ENCODE measurements around the gene MYO1C. TPM values are rescaled to one million over a fixed set of nuclear protein-coding genes. Genes with fewer than 3 reads are reported as not detected.
A peak's percentile ranks its signal among the peaks of the same experiment; 100 is the strongest.

The MYO1C gene
- total and polyA plus RNA-seq, 2 donors (not counting 1 experiment from before 2014, with no cell fraction given), result 164 to 190 TPM

DNA sequence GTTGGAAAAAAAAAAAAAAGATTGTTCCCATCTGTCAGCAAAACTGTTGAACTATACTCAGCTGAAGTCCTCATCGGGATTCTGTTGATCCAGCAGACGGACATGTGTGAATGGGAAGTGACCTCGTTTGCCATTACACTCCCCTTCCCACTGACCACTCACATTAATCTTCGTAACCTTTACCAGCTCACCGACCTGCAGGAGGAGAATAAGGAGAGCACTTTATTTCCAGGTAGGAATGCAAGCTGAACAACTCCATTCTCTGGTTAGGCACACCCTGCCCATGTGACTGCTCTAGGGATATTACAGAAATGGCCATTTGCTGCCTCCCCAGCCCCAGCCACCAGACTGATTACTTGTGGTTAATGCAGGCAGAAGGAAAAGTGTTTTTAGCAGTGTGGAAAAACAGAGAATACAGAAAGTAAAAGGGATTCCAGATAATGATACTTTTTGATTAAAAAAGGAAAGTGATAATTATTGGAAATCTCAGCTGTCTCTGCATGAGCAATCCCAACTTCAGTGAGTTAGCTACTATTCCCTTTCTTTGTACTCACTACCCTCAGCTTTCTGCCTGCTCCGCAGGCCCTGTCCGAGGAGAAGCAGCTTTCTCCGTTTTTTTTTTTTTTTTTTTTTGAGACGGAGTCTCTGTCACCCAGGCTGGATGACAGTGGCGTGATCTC, 68.9 kb downstream of the MYO1C start:
- H3K4me3 ChIP-seq (replicated peaks in 1 of 4; ENCODE audit: control extremely low read depth in 1 of 4, insufficient read depth in 1 of 4, low read depth in 3 of 4, low read length in 4 of 4), result no peak overlapping the region
- no peaks in the 10 kb centered on the region for H3K9me3 ChIP-seq (ENCODE audit: control insufficient read depth, insufficient read depth, low read depth, low read length)
- H4K20me1 ChIP-seq (ENCODE audit: control insufficient read depth, extremely low read depth, insufficient read depth, low read length), result no peaks in the 10 kb centered on the region
- peak overlapping the region; percentile 46 for H3K27ac ChIP-seq (ENCODE audit: insufficient read depth, low read length)
- no peak overlapping the region for H3K9ac ChIP-seq (ENCODE audit: insufficient read depth, low read length)
- H2AFZ ChIP-seq (ENCODE audit: low read length), result no peak overlapping the region
- no peaks in the 10 kb centered on the region for H3K27me3 ChIP-seq (ENCODE audit: control insufficient read depth, insufficient read depth, low read length)
- H3K79me2 ChIP-seq (ENCODE audit: control insufficient read depth, insufficient read depth, low read length), result peaks cover 41% of the 10 kb centered on the region
- peaks cover 5% of the 10 kb centered on the region for H3K36me3 ChIP-seq (ENCODE audit: control insufficient read depth, insufficient read depth, low read length)
- H3K4me1 ChIP-seq (ENCODE audit: control insufficient read depth, extremely low read depth, insufficient read depth, low read length), result peaks cover 12% of the 10 kb centered on the region
- DNase-seq (ENCODE audit: low read depth in 2 of 2), result peak in 1 of 2 donors; percentile 19
- TF ChIP-seq, protein P1, sequence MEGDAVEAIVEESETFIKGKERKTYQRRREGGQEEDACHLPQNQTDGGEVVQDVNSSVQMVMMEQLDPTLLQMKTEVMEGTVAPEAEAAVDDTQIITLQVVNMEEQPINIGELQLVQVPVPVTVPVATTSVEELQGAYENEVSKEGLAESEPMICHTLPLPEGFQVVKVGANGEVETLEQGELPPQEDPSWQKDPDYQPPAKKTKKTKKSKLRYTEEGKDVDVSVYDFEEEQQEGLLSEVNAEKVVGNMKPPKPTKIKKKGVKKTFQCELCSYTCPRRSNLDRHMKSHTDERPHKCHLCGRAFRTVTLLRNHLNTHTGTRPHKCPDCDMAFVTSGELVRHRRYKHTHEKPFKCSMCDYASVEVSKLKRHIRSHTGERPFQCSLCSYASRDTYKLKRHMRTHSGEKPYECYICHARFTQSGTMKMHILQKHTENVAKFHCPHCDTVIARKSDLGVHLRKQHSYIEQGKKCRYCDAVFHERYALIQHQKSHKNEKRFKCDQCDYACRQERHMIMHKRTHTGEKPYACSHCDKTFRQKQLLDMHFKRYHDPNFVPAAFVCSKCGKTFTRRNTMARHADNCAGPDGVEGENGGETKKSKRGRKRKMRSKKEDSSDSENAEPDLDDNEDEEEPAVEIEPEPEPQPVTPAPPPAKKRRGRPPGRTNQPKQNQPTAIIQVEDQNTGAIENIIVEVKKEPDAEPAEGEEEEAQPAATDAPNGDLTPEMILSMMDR (conservative IDR thresholded peaks at IDR 0.05 in 1 of 2, IDR thresholded peaks at IDR 0.05 in 1 of 2; ENCODE audit: low read depth in 1 of 2, low read length in 2 of 2), result no peak
- peak overlapping the region; percentile 49 for H3K4me2 ChIP-seq (ENCODE audit: extremely low read depth, insufficient read depth, low read length)

DNA sequence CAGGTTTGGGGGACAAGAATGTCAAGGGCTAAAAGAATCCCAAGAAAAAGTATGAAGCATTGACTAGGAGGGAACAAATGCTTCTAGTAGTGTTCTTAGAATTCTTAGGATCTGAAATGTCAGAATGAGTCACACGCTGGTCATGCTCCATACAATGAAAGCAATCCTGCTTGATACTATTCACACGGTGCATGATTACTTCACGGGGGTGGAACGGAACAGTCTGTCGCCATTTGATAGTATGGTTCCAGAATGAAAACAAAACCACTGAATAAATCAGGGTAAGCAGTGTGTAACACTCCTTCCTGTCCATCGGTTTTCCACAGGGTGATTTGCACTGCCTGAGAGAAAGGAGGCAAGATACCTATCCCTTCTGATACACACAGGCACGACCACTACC, 69.6 kb downstream of the MYO1C start:
- Histone ChIP-seq H4K20me1 (ENCODE audit: control insufficient read depth, extremely low read depth, insufficient read depth, low read length) (no peaks in the 10 kb centered on the region), H3K9me3 (ENCODE audit: control insufficient read depth, insufficient read depth, low read depth, low read length) (no peaks in the 10 kb centered on the region), H2AFZ (ENCODE audit: low read length) (no peak overlapping the region), H3K4me3 (replicated peaks in 1 of 4; ENCODE audit: control extremely low read depth in 1 of 4, insufficient read depth in 1 of 4, low read depth in 3 of 4, low read length in 4 of 4) (no peak overlapping the region), H3K9ac (ENCODE audit: insufficient read depth, low read length) (no peak overlapping the region), H3K79me2 (ENCODE audit: control insufficient read depth, insufficient read depth, low read length) (peaks cover 38% of the 10 kb centered on the region), H3K36me3 (ENCODE audit: control insufficient read depth, insufficient read depth, low read length) (peaks cover 5% of the 10 kb centered on the region), H3K4me2 (ENCODE audit: extremely low read depth, insufficient read depth, low read length) (peak overlapping the region; percentile 74), H3K27ac (ENCODE audit: insufficient read depth, low read length) (peak overlapping the region; percentile 46), H3K27me3 (ENCODE audit: control insufficient read depth, insufficient read depth, low read length) (no peaks in the 10 kb centered on the region), H3K4me1 (ENCODE audit: control insufficient read depth, extremely low read depth, insufficient read depth, low read length) (peaks cover 12% of the 10 kb centered on the region)
- peak; percentile 96 to 97 for DNase-seq (ENCODE audit: low read depth in 2 of 2)
- TF ChIP-seq, protein P1 (conservative IDR thresholded peaks at IDR 0.05 in 1 of 2, IDR thresholded peaks at IDR 0.05 in 1 of 2; ENCODE audit: low read depth in 1 of 2, low read length in 2 of 2), result no peak
- no peak for TF ChIP-seq EZH2 (IDR thresholded peaks at IDR 0.05; ENCODE audit: low read length, missing control alignments)

DNA sequence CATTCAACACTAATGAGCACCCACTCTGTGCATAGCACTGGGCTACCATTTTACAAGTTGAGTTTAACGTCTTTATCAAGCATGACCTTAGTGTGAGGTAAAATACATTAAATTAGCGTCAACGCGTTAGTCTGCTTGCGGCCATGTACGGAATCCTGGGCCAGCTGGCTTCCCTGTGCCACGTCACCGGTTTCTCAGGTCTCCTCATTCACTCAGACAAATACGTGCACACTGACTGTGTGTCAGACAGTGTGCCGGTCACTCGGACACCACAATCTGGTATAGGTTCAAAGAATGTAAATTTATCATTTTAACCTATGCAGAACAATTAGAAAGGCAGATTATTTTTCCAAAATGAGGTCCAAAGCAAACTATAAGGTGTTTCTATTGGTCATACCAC, 71.0 kb downstream of the MYO1C start:
- Histone ChIP-seq H2AFZ (ENCODE audit: low read length) (no peak overlapping the region), H3K36me3 (ENCODE audit: control insufficient read depth, insufficient read depth, low read length) (peaks cover 5% of the 10 kb centered on the region), H3K4me2 (ENCODE audit: extremely low read depth, insufficient read depth, low read length) (no peak overlapping the region), H3K4me1 (ENCODE audit: control insufficient read depth, extremely low read depth, insufficient read depth, low read length) (peaks cover 12% of the 10 kb centered on the region), H3K27me3 (ENCODE audit: control insufficient read depth, insufficient read depth, low read length) (no peaks in the 10 kb centered on the region), H4K20me1 (ENCODE audit: control insufficient read depth, extremely low read depth, insufficient read depth, low read length) (no peaks in the 10 kb centered on the region), H3K27ac (ENCODE audit: insufficient read depth, low read length) (no peak overlapping the region), H3K9ac (ENCODE audit: insufficient read depth, low read length) (no peak overlapping the region), H3K4me3 (replicated peaks in 1 of 4; ENCODE audit: control extremely low read depth in 1 of 4, insufficient read depth in 1 of 4, low read depth in 3 of 4, low read length in 4 of 4) (no peak overlapping the region), H3K79me2 (ENCODE audit: control insufficient read depth, insufficient read depth, low read length) (peaks cover 32% of the 10 kb centered on the region), H3K9me3 (ENCODE audit: control insufficient read depth, insufficient read depth, low read depth, low read length) (no peaks in the 10 kb centered on the region)
- TF ChIP-seq, protein P1 (conservative IDR thresholded peaks at IDR 0.05 in 1 of 2, IDR thresholded peaks at IDR 0.05 in 1 of 2; ENCODE audit: low read depth in 1 of 2, low read length in 2 of 2), result no peak
- TF ChIP-seq EZH2 (IDR thresholded peaks at IDR 0.05; ENCODE audit: low read length, missing control alignments), result no peak
- DNase-seq (ENCODE audit: low read depth in 2 of 2), result no peak
